HepG2 (cell line): ENCODE data around the gene FSD1. TPM values are rescaled to one million over a fixed set of nuclear protein-coding genes. Genes with fewer than 3 reads are reported as not detected.

ENCODE experiments used
- AHDC1 ChIP-seq: sonication (generic); formaldehyde crosslinking; IDR thresholded peaks from 2 replicates; pipeline ENCODE4 v1.5.1; 2020; ENCODE audit warnings: mild to moderate bottlenecking, missing genetic modification reagents, borderline replicate concordance
- BRF2 ChIP-seq: sonication (generic); formaldehyde crosslinking; IDR thresholded peaks from 2 replicates; pipeline ENCODE4 v1.8.1; 2022; ENCODE audit warnings: mild to moderate bottlenecking, missing genetic modification reagents
- EEA1 ChIP-seq: sonication (generic); formaldehyde crosslinking; IDR thresholded peaks from 2 replicates; pipeline ENCODE4 v1.5.1; 2020; ENCODE audit warnings: mild to moderate bottlenecking, missing genetic modification reagents, borderline replicate concordance
- HES4 ChIP-seq: sonication (generic); formaldehyde crosslinking; IDR thresholded peaks from 2 replicates; pipeline ENCODE4 v1.9.0; 2021; ENCODE audit warnings: mild to moderate bottlenecking, missing genetic modification reagents, borderline replicate concordance
- HNF1B ChIP-seq: sonication (generic); formaldehyde crosslinking; IDR thresholded peaks from 2 replicates; pipeline ENCODE4 v1.5.1; 2020; ENCODE audit warnings: mild to moderate bottlenecking, moderate library complexity, missing genetic modification reagents
- SIN3B ChIP-seq: fragments of 150-350 bp; IDR thresholded peaks from 2 replicates; pipeline ENCODE4 v1.6.1; 2014; ENCODE audit warnings: low read length
- ZFY ChIP-seq: sonication (generic); formaldehyde crosslinking; IDR thresholded peaks from 2 replicates; pipeline ENCODE4 v1.4.0; 2020; ENCODE audit warnings: missing genetic modification reagents
- ZNF451 ChIP-seq: sonication (generic); formaldehyde crosslinking; IDR thresholded peaks from 2 replicates; pipeline ENCODE4 v1.5.0; 2020; ENCODE audit warnings: mild to moderate bottlenecking, missing genetic modification reagents
- ZNF646 ChIP-seq: sonication (generic); formaldehyde crosslinking; IDR thresholded peaks from 2 replicates; pipeline ENCODE4 v1.9.0; 2021; ENCODE audit warnings: mild to moderate bottlenecking, missing genetic modification reagents
- ZNF83 ChIP-seq: sonication (generic); formaldehyde crosslinking; IDR thresholded peaks from 2 replicates; pipeline ENCODE4 v1.4.0; 2020; ENCODE audit warnings: missing genetic modification reagents, mild to moderate bottlenecking, borderline replicate concordance
- ZNF891 ChIP-seq: sonication (generic); formaldehyde crosslinking; IDR thresholded peaks from 2 replicates; pipeline ENCODE4 v1.5.0; 2020; ENCODE audit warnings: mild to moderate bottlenecking, missing genetic modification reagents
- polyA plus RNA-seq, 8 experiments: library from polyadenylated mRNA; depleted of rRNA in 3 of 8; stranded (reverse) in 7 of 8; unstranded in 1 of 8; fragments of >200 nt; fragmentation: Illumina TruSeq in 4 of 8; extraction: Trizol in 4 of 8; gene quantifications; 2 replicates each; pipeline versions ENCODE4 v1.2.1 to v1.2.3, GENCODE V29; 2011 to 2016; ENCODE audit warnings: low read depth in 4 of 8, missing spikeins in 1 of 8, mixed read lengths in 1 of 8; ENCODE audit not compliant: insufficient read depth in 1 of 8
- total RNA-seq, 5 experiments: library from RNA; depleted of rRNA; stranded (reverse); fragments of >200 nt; fragmentation: Illumina TruSeq; extraction: Trizol; gene quantifications; 2 replicates each; pipeline ENCODE4 v1.2.3, GENCODE V29; 2016; ENCODE audit warnings: low read depth in 1 of 5

FSD1 gene
- total and polyA plus RNA-seq, 2 of the 13 experiments (the other 11 are each of a cell fraction or from before 2014, with no cell fraction given): 0.29 to 0.66 TPM

GRCh38 chr19:4342314-4342614 is 37.9 kb downstream of the FSD1 start (continued):
- TF ChIP-seq ZNF646 (no peak), BRF2 (CRISPR knock-in tag) (no peak), ZFY (no peak), AHDC1 (CRISPR knock-in tag) (no peak), HNF1B (peak; percentile 87; the same call in 1 of the 2 replicates), HES4 (CRISPR knock-in tag) (no peak), ZNF83 (CRISPR knock-in tag) (no peak), ZNF451 (CRISPR knock-in tag) (no peak), EEA1 (0 out of 2 replicates have a peak, but pooled peaks have one; percentile 32), ZNF891 (CRISPR knock-in tag) (0 out of 2 replicates have a peak, but pooled peaks have one; percentile 59), SIN3B (no peak)
